Breast epithelium (tissue), 4 donors: ENCODE measurements around the gene ANKRD6. TPM values are rescaled to one million over a fixed set of nuclear protein-coding genes. Genes with fewer than 3 reads are reported as not detected.

ENCODE experiments used
- DNase-seq, 2 donors: peaks; one replicate each; pipeline ENCODE4 v3.0.0-alpha.2; 2019; ENCODE audit warnings: low spot score in 2 of 2
- H3K27ac ChIP-seq, 2 donors: fragments of 200-600 bp; sonication (generic) in 1 of 2; one replicate each; pipeline ENCODE4 v1.5.1; 2016 to 2019; ENCODE audit warnings: mild to moderate bottlenecking in 1 of 2
- H3K27me3 ChIP-seq, 2 donors: fragments of 200-600 bp; sonication (generic) in 1 of 2; one replicate each; pipeline versions ENCODE4 v1.5.1 to v1.6.0; 2017 to 2019; ENCODE audit warnings: control low read depth in 1 of 2, mild to moderate bottlenecking in 1 of 2
- H3K36me3 ChIP-seq: fragments of 200-600 bp; one replicate; pipeline ENCODE4 v1.5.1; 2019
- H3K4me1 ChIP-seq, 2 donors: fragments of 200-600 bp; sonication (generic); one replicate each; pipeline ENCODE4 v1.5.1; 2016 to 2019; ENCODE audit warnings: control low read depth in 1 of 2
- H3K4me3 ChIP-seq, 3 donors: fragments of 200-600 bp; sonication (generic); 1 replicate in 2 of 3; 2 replicates in 1 of 3; pipeline ENCODE4 v1.5.1; 2016 to 2019; ENCODE audit warnings: mild to moderate bottlenecking in 3 of 3, moderate library complexity in 2 of 3
- H3K9me3 ChIP-seq, 2 donors: fragments of 200-600 bp; sonication (generic) in 1 of 2; one replicate each; pipeline ENCODE4 v1.5.1; 2016 to 2019; ENCODE audit warnings: control low read depth in 1 of 2
- CTCF ChIP-seq, 3 donors: fragments of 450-650 bp; IDR thresholded peaks; one replicate each; pipeline ENCODE4 v1.5.1; 2016 to 2017; ENCODE audit warnings: antibody characterized with exemption in 3 of 3, mild to moderate bottlenecking in 3 of 3, moderate library complexity in 3 of 3
- POLR2A ChIP-seq: fragments of 450-650 bp; IDR thresholded peaks from one replicate; pipeline ENCODE4 v1.6.1; 2016; ENCODE audit warnings: antibody characterized with exemption, mild to moderate bottlenecking, moderate library complexity
- POLR2AphosphoS5 ChIP-seq, 3 donors: sonication (generic); formaldehyde crosslinking; IDR thresholded peaks; one replicate each; pipeline ENCODE4 v1.6.1; 2017; ENCODE audit warnings: antibody characterized with exemption in 3 of 3
- intact Hi-C: fragments of 100-400 bp; cut with DNase I; formaldehyde crosslinking; loops from one replicate; pipeline ENCODE4 v1.15.1; 2023; ENCODE audit warnings: low total_unique reads
- total RNA-seq, 3 donors: library from RNA; depleted of rRNA; stranded (reverse); fragments of >200 nt; gene quantifications; one replicate each; pipeline ENCODE4 v1.1.0, GENCODE V29; 2016

ANKRD6 gene
- total RNA-seq, 3 donors from 2014 or later, result 9.6 to 23.7 (median 18.0) TPM

- intact Hi-C loops, result no loop called here
- Histone ChIP-seq H3K4me3 (peak overlapping the region in 2 of 3 donors; percentile 84 to 97), H3K4me1 (no peaks in the 10 kb centered on the region), H3K27me3 (no peaks in the 10 kb centered on the region), H3K9me3 (no peaks in the 10 kb centered on the region), H3K36me3 (no peaks in the 10 kb centered on the region), H3K27ac (no peak overlapping the region)
- DNase-seq, result no peak
- TF ChIP-seq CTCF (IDR thresholded peaks at IDR 0.05), result no peak
- no peak for TF ChIP-seq POLR2AphosphoS5 (IDR thresholded peaks at IDR 0.05)
- no peak for TF ChIP-seq POLR2A
These were observed 22.7 kb upstream of the ANKRD6 start for GRCh38 chr6:89410231-89410761.

GRCh38 chr6:89410788-89411144, 22.2 kb upstream of the ANKRD6 start:
- intact Hi-C loops, result no loop called here
- peak overlapping the region; percentile 62 to 97 (median 84) for H3K4me3 ChIP-seq
- peak overlapping the region; percentile 28 to 81 for H3K27ac ChIP-seq
- TF ChIP-seq CTCF (IDR thresholded peaks at IDR 0.05) (no peak), POLR2A (no peak), POLR2AphosphoS5 (IDR thresholded peaks at IDR 0.05) (no peak)
- DNase-seq, result no peak
- H3K27me3 ChIP-seq, result no peaks in the 10 kb centered on the region
- H3K36me3 ChIP-seq, result no peaks in the 10 kb centered on the region
- no peaks in the 10 kb centered on the region for H3K4me1 ChIP-seq
- no peaks in the 10 kb centered on the region for H3K9me3 ChIP-seq

GRCh38 chr6:89411145-89412070, 21.5 kb upstream of the ANKRD6 start:
- Histone ChIP-seq H3K4me3 (peak overlapping the region; percentile 62 to 97 (median 84)), H3K9me3 (no peaks in the 10 kb centered on the region), H3K4me1 (no peaks in the 10 kb centered on the region), H3K27ac (peak overlapping the region; percentile 28 to 81), H3K27me3 (no peaks in the 10 kb centered on the region), H3K36me3 (no peaks in the 10 kb centered on the region)
- DNase-seq, result peak; percentile 22 to 52
- intact Hi-C loops, result no loop called here
- TF ChIP-seq CTCF (IDR thresholded peaks at IDR 0.05) (no peak), POLR2A (no peak), POLR2AphosphoS5 (IDR thresholded peaks at IDR 0.05) (no peak)

- Histone ChIP-seq H3K27ac (peak within 1 kb of the TSS; percentile 28 to 81), H3K4me1 (no peaks in the 10 kb centered on the region), H3K36me3 (no peaks in the 10 kb centered on the region), H3K4me3 (peak within 1 kb of the TSS; percentile 62 to 97 (median 84)), H3K27me3 (no peaks in the 10 kb centered on the region), H3K9me3 (no peaks in the 10 kb centered on the region)
- peak; percentile 63 to 65 for DNase-seq
- TF ChIP-seq CTCF (IDR thresholded peaks at IDR 0.05), result no peak
- peak in 1 of 3 donors; percentile 49 for TF ChIP-seq POLR2AphosphoS5 (IDR thresholded peaks at IDR 0.05)
- intact Hi-C loops, result no loop called here
These were observed 20.6 kb upstream of the ANKRD6 start, which contains the start of gene RRAGD for GRCh38 chr6:89412071-89413005. Gene RRAGD (minus strand): TSS chr6:89412273. CDS start chr6:89411993, 280 bp downstream.
